BLaER1 treated with 17β-estradiol and CSF1 and Interleukin-3, amounts not matched to agents 10 nM and 100 nM (cell line): ENCODE data around the gene XRCC5.

Experiments
- H3K27ac ChIP-seq, 11 experiments: shearing (Covaris generic); formaldehyde crosslinking; 2 replicates each; pipeline ENCODE4 v1.8.1; 2022
- H3K27me3 ChIP-seq, 11 experiments: shearing (Covaris generic); formaldehyde crosslinking; 2 replicates each; pipeline ENCODE4 v1.8.1; 2022
- H3K36me3 ChIP-seq, 11 experiments: shearing (Covaris generic); formaldehyde crosslinking; 2 replicates each; pipeline ENCODE4 v1.8.1; 2022
- H3K4me1 ChIP-seq, 10 experiments: shearing (Covaris generic); formaldehyde crosslinking; 2 replicates each; pipeline ENCODE4 v1.8.1; 2022
- H3K4me2 ChIP-seq, 11 experiments: shearing (Covaris generic); formaldehyde crosslinking; 2 replicates each; pipeline ENCODE4 v1.8.1; 2022
- H3K4me3 ChIP-seq, 10 experiments: shearing (Covaris generic); formaldehyde crosslinking; 2 replicates each; pipeline ENCODE4 v1.8.1; 2022
- H3K9ac ChIP-seq, 11 experiments: shearing (Covaris generic); formaldehyde crosslinking; 2 replicates each; pipeline ENCODE4 v1.8.1; 2022
- H3K9me3 ChIP-seq, 11 experiments: shearing (Covaris generic); formaldehyde crosslinking; replicated peaks in 1 of 11; 2 replicates each; pipeline ENCODE4 v1.8.1; 2022
- H4K20me1 ChIP-seq, 11 experiments: shearing (Covaris generic); formaldehyde crosslinking; 2 replicates each; pipeline ENCODE4 v1.8.1; 2022
- Cebpa-rat ChIP-seq, 11 experiments: shearing (Covaris generic); IDR thresholded peaks; 2 replicates each; pipeline ENCODE4 v1.8.1; 2022

The XRCC5 gene

DNA sequence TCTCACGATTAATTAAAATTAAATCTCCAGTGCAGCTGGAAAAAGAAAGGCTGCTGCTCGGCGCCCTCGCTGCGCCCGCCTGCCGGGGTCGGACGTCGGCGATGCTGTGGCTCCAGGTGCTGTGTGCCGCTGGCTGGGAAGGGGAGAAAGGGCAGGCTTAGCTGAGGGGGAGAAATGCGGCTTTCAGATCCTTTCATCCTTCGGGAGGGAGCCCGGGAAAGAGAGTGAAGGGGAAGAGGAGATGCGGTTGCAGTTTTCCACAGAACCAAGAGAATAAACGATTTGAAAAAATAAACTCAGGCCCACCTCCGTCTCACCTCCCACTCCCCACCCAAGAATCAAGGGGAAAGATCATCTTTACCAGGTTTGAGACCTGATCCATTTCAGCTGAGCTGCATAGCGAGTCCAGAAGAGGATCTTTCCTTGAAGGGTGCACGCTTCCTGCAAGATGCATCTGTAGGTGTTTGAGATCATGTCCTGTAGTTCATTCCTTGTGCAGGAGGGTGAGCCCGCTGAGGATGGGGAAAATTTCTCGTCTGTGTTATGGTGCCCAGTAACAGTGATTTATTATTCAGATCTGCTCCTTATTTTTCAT is 26.9 kb upstream of the XRCC5 start:
- no peaks in the 10 kb centered on the region for H3K36me3 ChIP-seq
- peak overlapping the region; percentile 73 to 97 (median 92) for H3K4me2 ChIP-seq
- H3K9ac ChIP-seq, result peak overlapping the region in 10 of 11 experiments; percentile 8 to 62 (median 40); a peak in 11 of 22 replicates
- H3K4me1 ChIP-seq, result peaks cover 27 to 40% (median 32%) of the 10 kb centered on the region in 10 experiments
- H4K20me1 ChIP-seq, result no peaks in the 10 kb centered on the region
- no peak overlapping the region for H3K27ac ChIP-seq
- TF ChIP-seq Cebpa-rat (IDR thresholded peaks at IDR 0.05), result no peak
- peaks cover 28 to 42% (median 40%) of the 10 kb centered on the region in 11 experiments for H3K27me3 ChIP-seq
- H3K9me3 ChIP-seq, result no peaks in the 10 kb centered on the region
- H3K4me3 ChIP-seq, result peak overlapping the region; percentile 42 to 70 (median 58)

GRCh38 chr2:216082805-216083204 is 26.3 kb upstream of the XRCC5 start:
- Histone ChIP-seq H3K9ac (no peak overlapping the region), H3K4me1 (peaks cover 27 to 40% (median 32%) of the 10 kb centered on the region in 10 experiments), H3K4me2 (peak overlapping the region in 10 of 11 experiments; percentile 73 to 96 (median 92); a peak in 15 of 22 replicates)

DNA sequence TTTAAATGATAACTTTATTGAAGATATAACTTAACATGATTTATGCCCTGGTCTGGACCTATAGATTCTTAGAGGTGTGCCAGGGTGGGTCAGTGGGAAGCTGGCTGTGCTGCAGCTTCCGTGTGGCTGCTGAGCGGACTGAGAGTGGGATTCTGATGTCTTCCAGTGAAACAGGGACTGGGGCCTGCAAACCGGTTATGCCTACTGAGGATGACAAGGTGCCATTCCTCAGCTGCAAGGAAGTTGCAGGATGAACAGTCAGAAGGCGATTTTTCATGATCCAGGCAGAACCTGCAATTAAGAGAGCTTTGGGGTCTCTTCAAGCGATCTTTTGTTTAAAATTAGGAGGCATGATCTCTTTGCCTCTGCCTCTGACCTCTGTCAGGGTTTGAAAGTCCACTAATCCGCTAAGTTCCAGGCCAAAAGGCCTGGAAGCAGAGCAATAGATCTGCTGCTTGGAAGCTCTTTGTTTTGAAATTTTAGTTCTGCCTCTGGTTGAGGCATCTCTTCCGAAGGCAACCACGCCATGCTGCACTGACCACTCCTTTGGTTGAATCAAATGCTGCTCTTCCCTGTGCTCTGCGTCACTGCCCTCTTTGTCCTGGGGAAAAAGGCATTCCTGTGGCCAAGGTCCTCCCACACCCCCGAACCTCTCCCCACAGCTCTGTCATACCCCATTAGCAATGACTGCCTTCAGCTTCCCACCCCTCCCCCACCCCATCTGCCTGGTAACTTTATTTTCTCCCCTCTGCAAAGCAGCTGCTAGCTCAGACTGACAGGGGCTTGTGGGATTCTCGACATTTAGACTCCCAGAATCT is 25.5 kb upstream of the XRCC5 start:
- Histone ChIP-seq H3K4me3 (no peak overlapping the region), H3K9ac (no peak overlapping the region), H3K27ac (no peak overlapping the region), H3K36me3 (no peaks in the 10 kb centered on the region), H3K9me3 (no peaks in the 10 kb centered on the region), H3K4me1 (peaks cover 27 to 40% (median 32%) of the 10 kb centered on the region in 10 experiments), H3K27me3 (peaks cover 28 to 42% (median 40%) of the 10 kb centered on the region in 11 experiments), H4K20me1 (no peaks in the 10 kb centered on the region), H3K4me2 (peak overlapping the region in 8 of 11 experiments; percentile 44 to 95 (median 67); a peak in 11 of 22 replicates)
- TF ChIP-seq Cebpa-rat (IDR thresholded peaks at IDR 0.05), result no peak

More at GRCh38 chr2:216082805-216083204, 26.3 kb upstream of the XRCC5 start:
- no peak overlapping the region for H3K27ac ChIP-seq
- no peak overlapping the region; a peak in 1 of 20 replicates for H3K4me3 ChIP-seq
- TF ChIP-seq Cebpa-rat (IDR thresholded peaks at IDR 0.05), result no peak
- no peaks in the 10 kb centered on the region for H4K20me1 ChIP-seq
- no peaks in the 10 kb centered on the region for H3K9me3 ChIP-seq
- peaks cover 28 to 42% (median 40%) of the 10 kb centered on the region in 11 experiments for H3K27me3 ChIP-seq
- H3K36me3 ChIP-seq, result no peaks in the 10 kb centered on the region

- Histone ChIP-seq H4K20me1 (no peaks in the 10 kb centered on the region), H3K4me2 (peak overlapping the region; percentile 24 to 71 (median 49); a peak in 21 of 22 replicates), H3K36me3 (no peaks in the 10 kb centered on the region), H3K9ac (no peak overlapping the region), H3K27ac (no peak overlapping the region), H3K27me3 (peaks cover 28 to 42% (median 40%) of the 10 kb centered on the region in 11 experiments), H3K4me3 (no peak overlapping the region), H3K9me3 (no peaks in the 10 kb centered on the region), H3K4me1 (peaks cover 27 to 40% (median 32%) of the 10 kb centered on the region in 10 experiments)
- TF ChIP-seq Cebpa-rat (IDR thresholded peaks at IDR 0.05), result no peak
These were observed 24.6 kb upstream of the XRCC5 start for GRCh38 chr2:216084547-216084946.

GRCh38 chr2:216086207-216086893 is 22.8 kb upstream of the XRCC5 start:
- no peak overlapping the region for H3K9ac ChIP-seq
- H4K20me1 ChIP-seq, result no peaks in the 10 kb centered on the region
- H3K27me3 ChIP-seq, result peaks cover 18 to 27% (median 26%) of the 10 kb centered on the region in 11 experiments
- no peaks in the 10 kb centered on the region for H3K9me3 ChIP-seq
- peaks cover 25 to 41% (median 32%) of the 10 kb centered on the region in 10 experiments for H3K4me1 ChIP-seq
- H3K4me3 ChIP-seq, result no peak overlapping the region
- H3K27ac ChIP-seq, result no peak overlapping the region
- no peak for TF ChIP-seq Cebpa-rat (IDR thresholded peaks at IDR 0.05)
- H3K4me2 ChIP-seq, result no peak overlapping the region
- no peaks in the 10 kb centered on the region for H3K36me3 ChIP-seq

DNA sequence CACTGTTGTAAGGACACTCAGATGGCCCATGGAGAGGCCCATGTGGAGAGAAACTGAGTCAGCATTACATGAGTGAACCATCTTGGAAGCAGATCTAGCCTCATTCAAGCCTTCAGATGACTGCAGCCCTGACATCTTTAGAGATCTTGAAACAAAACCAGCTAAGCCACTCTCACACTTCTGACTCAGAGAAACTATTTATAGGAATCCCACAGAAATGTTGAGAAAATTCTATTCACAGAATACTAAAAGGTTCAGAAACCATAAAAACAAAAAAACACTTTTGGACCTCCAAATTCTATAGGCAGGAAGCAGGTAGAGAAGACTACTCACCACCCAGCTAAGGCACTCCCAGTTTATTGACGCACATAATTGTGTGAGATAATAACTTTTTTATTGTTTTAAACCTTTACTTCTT is 18.8 kb upstream of the XRCC5 start:
- Histone ChIP-seq H3K36me3 (no peaks in the 10 kb centered on the region), H3K27me3 (no peaks in the 10 kb centered on the region), H3K9me3 (no peaks in the 10 kb centered on the region), H3K9ac (no peak overlapping the region), H3K4me3 (no peak overlapping the region), H3K4me2 (0 out of 22 replicates have a peak overlapping the region, but pooled peaks of 3 of the 11 experiments have one; percentile 4 to 25 (median 15)), H4K20me1 (no peaks in the 10 kb centered on the region), H3K4me1 (peaks cover 0 to 8% (median under 1%) of the 10 kb centered on the region in 10 experiments; a peak in 10 of 20 replicates), H3K27ac (no peak overlapping the region)
- no peak for TF ChIP-seq Cebpa-rat (IDR thresholded peaks at IDR 0.05)

GRCh38 chr2:216092646-216093045 is 16.5 kb upstream of the XRCC5 start:
- no peaks in the 10 kb centered on the region for H3K27me3 ChIP-seq
- H3K9me3 ChIP-seq, result no peaks in the 10 kb centered on the region
- peaks cover 0 to 8% (median 0%) of the 10 kb centered on the region in 10 experiments; a peak in 5 of 20 replicates for H3K4me1 ChIP-seq
- H4K20me1 ChIP-seq, result no peaks in the 10 kb centered on the region
- no peak overlapping the region for H3K4me3 ChIP-seq
- no peak overlapping the region for H3K4me2 ChIP-seq
- H3K27ac ChIP-seq, result no peak overlapping the region
- no peak overlapping the region for H3K9ac ChIP-seq
- H3K36me3 ChIP-seq, result no peaks in the 10 kb centered on the region
- no peak for TF ChIP-seq Cebpa-rat (IDR thresholded peaks at IDR 0.05)

- H4K20me1 ChIP-seq, result no peaks in the 10 kb centered on the region
- no peaks in the 10 kb centered on the region for H3K27me3 ChIP-seq
- H3K4me1 ChIP-seq, result peaks cover 0 to 7% (median 0%) of the 10 kb centered on the region in 10 experiments; a peak in 5 of 20 replicates
- TF ChIP-seq Cebpa-rat (IDR thresholded peaks at IDR 0.05), result no peak
- no peak overlapping the region for H3K27ac ChIP-seq
- H3K9ac ChIP-seq, result no peak overlapping the region
- H3K36me3 ChIP-seq, result no peaks in the 10 kb centered on the region
- H3K4me2 ChIP-seq, result no peak overlapping the region
- no peak overlapping the region for H3K4me3 ChIP-seq
- H3K9me3 ChIP-seq, result peaks cover 0 to 4% (median 0%) of the 10 kb centered on the region in 11 experiments; a peak in 1 of 22 replicates
These were observed 14.4 kb upstream of the XRCC5 start for GRCh38 chr2:216094701-216095100.
